Islet precursor cell (in vitro differentiated cells): ENCODE data around the gene EPHA2.

Source experiments
- DNase-seq: peaks from one replicate; pipeline ENCODE4 v3.0.0-alpha.2; 2018

The EPHA2 gene

GRCh38 chr1:16149146-16149545, 6.7 kb downstream of the EPHA2 start:
- no peak for DNase-seq

GRCh38 chr1:16148329-16149092, 7.4 kb downstream of the EPHA2 start:
- no peak for DNase-seq

- DNase-seq = no peak
Measured at GRCh38 chr1:16147156-16147926, 8.5 kb downstream of the EPHA2 start.

GRCh38 chr1:16146279-16147155, 9.4 kb downstream of the EPHA2 start:
- peak; percentile 98 for DNase-seq

- DNase-seq = peak; percentile 95
Measured at GRCh38 chr1:16145662-16146278, 10.1 kb downstream of the EPHA2 start.

- DNase-seq = peak; percentile 85
Measured at GRCh38 chr1:16145030-16145661, 10.7 kb downstream of the EPHA2 start.

GRCh38 chr1:16144325-16145029, 11.4 kb downstream of the EPHA2 start:
- no peak for DNase-seq

GRCh38 chr1:16143566-16144324, 12.1 kb downstream of the EPHA2 start:
- DNase-seq = peak; percentile 71

GRCh38 chr1:16143005-16143565, 12.8 kb downstream of the EPHA2 start:
- no peak for DNase-seq

- DNase-seq = no peak
Measured at GRCh38 chr1:16142383-16142995, 13.4 kb downstream of the EPHA2 start.

- no peak for DNase-seq
Measured at GRCh38 chr1:16141573-16142336, 14.1 kb downstream of the EPHA2 start.

GRCh38 chr1:16140068-16140596, 15.7 kb downstream of the EPHA2 start:
- DNase-seq = no peak

- peak; percentile 67 for DNase-seq
Measured at GRCh38 chr1:16139473-16139962, 16.4 kb downstream of the EPHA2 start.

- DNase-seq = peak; percentile 81
Measured at GRCh38 chr1:16138772-16139221, 17.1 kb downstream of the EPHA2 start.

- no peak for DNase-seq
Measured at GRCh38 chr1:16137890-16138467, 17.9 kb downstream of the EPHA2 start.

GRCh38 chr1:16135501-16135900, 20.4 kb downstream of the EPHA2 start:
- no peak for DNase-seq

GRCh38 chr1:16134906-16135305, 21.0 kb downstream of the EPHA2 start:
- no peak for DNase-seq
